ENCODE measurements around the gene HOXA4.

HOXA4 gene

DNA sequence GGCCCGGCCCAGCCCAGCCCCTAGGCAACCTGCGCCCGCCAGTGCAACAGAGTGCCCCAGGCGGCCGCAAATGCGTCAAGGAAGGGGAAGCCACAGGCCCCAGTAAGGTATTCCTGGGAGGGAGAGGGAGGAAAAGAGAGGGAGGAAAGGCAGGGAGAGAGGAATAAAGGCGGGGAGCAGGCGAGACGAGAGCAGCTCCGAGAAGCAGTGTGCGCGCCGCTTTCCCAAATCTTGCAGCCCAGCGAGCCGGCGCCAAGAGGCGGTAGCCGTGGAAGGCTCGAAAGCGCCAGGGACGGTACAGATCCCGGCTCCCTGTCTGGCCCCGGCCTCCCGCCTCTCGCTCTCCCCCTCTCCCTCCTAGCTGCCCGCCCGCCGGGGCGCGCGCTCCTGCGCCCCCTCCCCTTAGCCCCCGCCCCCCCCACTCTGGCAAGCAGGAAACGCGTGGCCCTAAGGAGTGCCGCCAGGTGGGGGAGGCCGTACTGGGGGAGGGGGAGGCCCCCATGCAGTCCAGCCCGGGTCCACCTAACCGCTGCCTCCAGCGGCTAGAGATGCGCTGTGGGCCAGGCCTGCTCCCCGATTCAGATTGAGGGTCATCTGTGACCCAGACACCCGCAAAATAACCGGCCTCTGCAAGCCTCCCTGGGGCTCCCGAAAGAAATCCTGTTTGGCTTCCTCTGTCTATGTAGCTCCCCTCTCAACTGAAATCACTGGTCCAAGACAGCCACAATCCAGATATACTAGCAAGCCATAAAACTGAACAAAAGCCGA is 39.3 kb upstream of the HOXA4 start:
- no peak for DNase-seq (ENCODE audit: low read depth in 4 of 4, low spot score in 1 of 4)

DNA sequence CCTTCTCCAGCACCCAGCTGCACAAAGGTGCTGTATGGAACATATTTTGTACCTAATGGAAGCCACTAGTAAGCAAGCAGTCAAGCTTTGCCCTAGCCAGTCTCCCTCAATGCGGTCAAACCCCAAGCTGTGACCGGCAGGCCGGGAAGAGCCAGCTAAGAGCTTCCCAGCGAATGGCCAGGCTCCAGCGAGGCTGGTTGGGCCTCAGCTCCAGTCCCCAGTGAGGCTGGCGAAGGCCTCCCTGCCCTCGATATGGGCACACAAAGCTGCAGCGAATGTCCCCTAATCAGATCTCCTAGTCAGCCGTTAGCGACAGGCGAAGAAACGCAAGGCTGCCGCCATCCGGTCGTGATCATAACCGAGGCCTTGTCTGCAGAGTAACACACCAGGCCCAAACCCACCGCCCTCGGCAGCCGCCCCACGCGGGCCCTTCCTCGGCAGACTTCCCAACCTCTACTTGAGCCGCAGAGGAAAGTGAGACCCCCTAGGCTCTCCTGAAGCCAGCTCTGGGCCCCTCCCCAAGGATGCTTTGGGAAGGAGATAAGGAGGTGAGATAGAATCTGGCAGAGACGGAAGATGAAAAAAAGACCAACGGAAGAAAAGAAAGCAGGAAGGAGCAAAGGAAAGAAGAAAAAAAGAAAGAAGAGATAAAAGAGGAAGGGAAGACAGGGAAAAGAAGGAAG is 37.8 kb upstream of the HOXA4 start:
- DNase-seq (ENCODE audit: low read depth in 4 of 4, low spot score in 1 of 4) = no peak

DNA sequence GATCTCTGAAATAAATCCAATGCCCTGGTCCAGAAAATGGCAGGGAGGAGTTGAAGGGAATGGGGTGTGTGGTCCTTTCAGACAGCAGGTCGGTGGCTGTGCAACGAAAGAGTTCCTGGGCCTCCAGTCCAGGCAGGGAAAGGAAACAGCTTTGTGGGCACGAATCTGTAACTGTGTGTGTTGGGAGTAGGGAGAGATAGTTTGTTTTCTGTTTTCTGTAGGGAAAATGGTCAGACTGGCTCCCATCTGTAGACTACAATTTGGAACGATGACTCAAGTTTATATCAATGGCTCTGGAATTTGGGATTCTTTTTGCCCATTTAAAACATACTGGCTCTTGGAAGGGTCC is 37.3 kb upstream of the HOXA4 start:
- DNase-seq (ENCODE audit: low read depth in 4 of 4, low spot score in 1 of 4) = no peak

DNA sequence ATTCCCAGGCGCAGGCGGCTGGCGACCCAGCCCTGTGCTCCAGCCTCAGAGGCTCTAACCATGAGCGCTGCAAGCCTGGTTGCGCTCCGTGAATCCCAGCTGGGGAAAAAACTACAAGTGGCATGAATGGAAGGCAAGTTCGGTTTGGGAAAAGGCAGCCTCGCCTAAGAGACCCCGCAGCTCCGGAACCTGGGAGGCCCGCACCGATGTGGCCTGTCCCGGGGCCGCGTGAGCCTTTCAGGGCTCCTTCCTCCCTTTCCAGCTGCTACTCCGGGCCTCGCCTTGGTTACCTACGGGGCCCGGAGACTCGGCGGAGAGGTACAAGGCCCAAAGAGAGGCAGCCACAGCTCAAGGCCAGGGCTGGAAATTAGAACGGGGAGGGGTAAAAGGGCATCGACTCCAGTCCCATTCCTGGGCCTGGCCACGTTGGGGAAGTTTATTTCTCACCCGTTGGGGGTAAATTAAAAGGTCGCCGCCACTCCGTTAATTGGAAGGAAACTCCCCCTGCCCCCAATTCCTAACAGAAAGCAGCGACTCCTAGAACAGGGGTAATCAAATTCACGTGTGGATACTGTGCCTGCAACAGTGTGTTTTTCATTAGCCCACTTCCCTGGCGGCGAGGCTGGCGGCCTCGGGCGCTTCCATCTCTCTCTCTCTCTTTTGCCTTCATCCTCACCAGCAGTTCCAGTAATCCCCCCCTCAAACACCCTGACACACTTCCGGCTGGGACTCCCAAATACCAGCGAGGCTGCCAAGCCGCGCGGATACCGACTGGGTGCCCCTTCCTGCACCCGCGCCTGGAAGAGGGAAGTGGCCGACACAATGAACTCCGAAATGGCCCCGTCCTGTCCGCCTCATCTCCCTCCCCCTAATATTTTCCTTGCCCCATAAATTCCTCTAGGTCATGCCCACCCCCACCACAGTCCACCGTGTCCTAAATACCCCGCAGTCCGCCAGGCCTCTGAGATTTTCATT is 36.3 kb upstream of the HOXA4 start:
- no peak for DNase-seq (ENCODE audit: low read depth in 4 of 4, low spot score in 1 of 4)

DNA sequence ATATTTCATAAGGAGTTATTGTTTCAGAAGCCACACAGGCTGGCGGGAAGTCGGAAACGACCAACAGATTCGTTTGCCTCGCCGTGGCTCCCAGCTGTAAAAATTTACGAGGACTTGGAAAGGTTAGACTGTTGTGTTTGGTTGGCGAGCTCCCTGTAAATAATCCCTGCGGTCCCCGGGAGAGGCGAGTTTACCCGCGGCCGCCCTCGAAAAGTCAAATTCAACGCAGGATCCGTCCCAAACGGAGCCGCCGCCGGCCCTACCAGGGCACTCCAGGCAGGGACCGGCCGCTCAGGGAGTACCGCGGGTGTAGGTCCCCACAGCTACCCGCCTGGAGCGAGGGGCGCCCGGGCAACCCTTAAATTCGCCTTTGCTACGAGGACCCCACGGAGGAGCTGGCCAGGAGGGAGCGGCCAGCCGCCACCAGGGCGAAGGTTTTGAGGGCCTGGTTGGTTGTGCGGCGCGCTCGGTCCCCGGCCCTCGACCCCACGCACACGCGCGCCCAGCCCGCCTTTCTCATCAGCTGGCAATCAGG is 35.5 kb upstream of the HOXA4 start:
- DNase-seq (ENCODE audit: low read depth in 4 of 4, low spot score in 1 of 4) = no peak

DNA sequence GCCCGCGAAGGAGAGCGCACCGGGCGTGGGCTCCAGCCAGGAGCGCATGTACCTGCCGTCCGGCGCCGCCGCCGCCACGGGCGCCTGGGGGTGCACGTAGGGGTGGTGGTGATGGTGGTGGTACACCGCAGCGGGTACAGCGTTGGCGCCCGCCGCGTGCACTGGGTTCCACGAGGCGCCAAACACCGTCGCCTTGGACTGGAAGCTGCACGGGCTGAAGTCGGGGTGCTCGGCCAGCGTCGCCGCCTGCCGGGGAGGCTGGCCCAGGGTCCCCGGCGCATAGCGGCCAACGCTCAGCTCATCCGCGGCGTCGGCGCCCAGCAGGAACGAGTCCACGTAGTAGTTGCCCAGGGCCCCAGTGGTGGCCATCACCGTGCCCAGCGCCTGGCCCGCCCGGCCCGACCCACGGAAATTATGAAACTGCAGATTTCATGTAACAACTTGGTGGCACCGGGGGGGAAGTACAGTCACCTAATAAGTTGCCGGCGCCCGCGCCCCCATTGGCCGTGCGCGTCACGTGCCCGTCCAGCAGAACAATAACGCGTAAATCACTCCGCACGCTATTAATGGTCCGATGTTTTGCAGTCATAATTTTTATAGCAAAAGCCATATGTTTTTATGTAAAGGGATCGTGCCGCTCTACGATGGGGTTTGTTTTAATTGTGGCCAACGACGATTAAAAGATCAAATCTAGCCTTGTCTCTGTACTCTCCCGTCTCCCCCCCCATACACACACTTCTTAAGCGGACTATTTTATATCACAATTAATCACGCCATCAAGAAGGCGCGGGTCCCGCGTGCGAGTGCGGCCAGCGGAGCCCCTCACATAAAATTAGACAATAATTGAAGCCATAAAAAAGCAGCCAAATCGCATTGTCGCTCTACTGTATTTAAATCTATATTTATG is 34.8 kb upstream of the HOXA4 start, which contains the start of gene HOXA9:
Gene HOXA9 (minus strand): TSS at position 449 of the 907 bp plus-strand sequence. CDS start 80 bp downstream, at position 369.
- DNase-seq (ENCODE audit: low read depth in 4 of 4, low spot score in 1 of 4) = no peak

DNA sequence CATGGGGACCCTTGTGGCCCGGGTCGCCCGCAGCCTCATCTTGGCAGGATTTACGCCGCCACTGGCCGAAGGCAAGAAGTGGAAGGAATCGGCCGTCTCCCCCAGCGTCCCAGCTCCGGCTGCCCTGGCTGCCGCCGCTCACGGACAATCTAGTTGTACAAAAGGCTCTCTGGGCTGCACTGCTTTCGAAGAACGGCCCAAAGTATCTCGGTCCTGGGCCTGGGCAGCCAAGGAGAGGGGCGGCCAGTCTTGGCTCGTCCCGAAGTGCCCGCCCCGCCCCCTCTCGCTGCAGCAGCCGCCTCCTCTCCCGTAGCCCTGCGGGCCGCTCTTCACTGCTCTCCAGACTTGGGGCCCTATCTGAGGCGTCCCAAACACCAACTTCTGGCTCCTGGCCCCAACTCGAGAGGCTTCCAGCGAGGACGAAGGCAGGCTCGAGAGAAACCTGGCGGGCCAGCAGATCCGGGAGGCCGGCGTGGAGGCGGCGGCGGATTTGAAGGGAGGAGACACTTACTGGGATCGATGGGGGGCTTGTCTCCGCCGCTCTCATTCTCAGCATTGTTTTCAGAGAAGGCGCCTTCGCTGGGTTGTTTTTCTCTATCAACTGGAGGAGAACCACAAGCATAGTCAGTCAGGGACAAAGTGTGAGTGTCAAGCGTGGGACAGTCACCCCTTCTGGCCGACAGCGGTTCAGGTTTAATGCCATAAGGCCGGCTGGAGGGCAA is 34.0 kb upstream of the HOXA4 start:
- DNase-seq (ENCODE audit: low read depth in 4 of 4, low spot score in 1 of 4) = no peak

DNA sequence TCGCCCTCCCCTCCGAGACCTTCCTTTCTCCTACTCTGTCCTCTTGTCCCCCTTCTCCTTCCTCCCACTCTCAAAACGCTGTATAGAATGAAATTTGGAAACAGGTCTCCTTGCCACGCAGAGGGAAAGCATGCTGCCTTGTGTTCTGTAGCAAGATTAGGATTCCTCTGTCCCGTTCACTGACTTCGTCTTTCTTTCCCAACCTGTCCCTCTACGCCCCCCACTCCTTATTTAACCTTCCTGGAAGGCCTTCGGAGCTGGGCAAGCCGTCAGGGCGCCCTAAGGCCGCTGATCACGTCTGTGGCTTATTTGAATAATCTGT is 33.4 kb upstream of the HOXA4 start:
- no peak for DNase-seq (ENCODE audit: low read depth in 4 of 4, low spot score in 1 of 4)

DNA sequence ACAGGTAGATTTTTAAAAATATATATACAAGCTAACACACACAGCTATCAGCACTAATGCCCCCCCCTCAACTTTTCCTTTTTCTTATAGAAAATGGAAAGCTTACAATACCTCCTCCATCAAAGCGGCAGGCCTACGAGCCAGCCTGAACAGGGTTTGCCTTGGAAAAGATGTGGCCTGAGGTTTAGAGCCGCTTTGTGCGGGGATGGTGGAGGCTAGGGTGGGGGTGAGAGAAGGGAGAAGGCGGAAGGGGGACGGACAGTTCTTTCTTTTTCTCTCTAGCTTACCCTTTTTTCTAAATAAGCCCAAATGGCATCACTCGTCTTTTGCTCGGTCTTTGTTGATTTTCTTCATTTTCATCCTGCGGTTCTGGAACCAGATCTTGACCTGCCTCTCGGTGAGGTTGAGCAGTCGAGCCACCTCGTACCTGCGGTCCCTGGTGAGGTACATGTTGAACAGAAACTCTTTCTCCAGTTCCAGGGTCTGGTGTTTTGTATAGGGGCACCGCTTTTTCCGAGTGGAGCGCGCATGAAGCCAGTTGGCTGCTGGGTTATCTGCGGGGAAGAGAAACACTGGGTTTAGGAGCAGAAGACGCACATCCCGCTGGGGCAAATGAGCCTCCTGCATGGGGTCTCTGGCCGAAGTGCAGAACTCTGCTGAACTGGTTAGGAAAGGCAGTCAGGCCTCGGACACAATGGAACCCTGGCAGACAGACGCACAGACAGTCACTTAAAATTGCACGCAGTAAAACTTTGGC is 32.9 kb upstream of the HOXA4 start:
- DNase-seq (ENCODE audit: low read depth in 4 of 4, low spot score in 1 of 4) = no peak

DNA sequence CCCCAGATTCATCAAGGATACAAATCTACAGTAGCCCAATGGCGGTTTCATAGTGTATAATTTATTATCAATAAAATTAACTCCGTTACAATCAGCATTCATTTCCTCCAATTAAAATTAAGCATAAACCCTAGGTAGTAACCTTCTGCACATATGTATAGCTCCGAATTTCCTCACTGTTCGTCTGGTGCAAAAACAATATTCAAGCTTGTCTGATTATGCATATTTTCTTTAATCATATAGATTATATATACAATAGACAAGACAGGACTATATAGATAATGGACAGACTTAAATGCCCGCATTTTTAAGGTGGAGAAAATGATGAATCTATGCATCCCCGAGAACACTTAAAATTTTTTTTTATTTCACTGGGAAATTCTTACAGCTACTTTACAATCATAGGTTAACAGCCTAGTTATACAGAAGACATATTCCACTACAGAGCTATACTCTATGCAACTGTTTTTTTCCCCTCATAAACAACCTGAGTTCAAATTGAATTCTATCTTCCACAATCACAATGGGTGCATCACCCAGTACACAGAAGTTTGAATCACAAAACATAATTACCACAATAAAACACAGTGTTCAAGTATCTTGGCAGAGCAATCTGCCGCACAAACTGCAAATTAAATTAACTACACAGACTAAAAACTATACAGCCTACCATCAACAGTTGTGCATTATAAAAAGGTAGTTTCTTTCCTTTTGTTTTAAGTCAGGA is 32.2 kb upstream of the HOXA4 start:
- no peak for DNase-seq (ENCODE audit: low read depth in 4 of 4, low spot score in 1 of 4)

DNA sequence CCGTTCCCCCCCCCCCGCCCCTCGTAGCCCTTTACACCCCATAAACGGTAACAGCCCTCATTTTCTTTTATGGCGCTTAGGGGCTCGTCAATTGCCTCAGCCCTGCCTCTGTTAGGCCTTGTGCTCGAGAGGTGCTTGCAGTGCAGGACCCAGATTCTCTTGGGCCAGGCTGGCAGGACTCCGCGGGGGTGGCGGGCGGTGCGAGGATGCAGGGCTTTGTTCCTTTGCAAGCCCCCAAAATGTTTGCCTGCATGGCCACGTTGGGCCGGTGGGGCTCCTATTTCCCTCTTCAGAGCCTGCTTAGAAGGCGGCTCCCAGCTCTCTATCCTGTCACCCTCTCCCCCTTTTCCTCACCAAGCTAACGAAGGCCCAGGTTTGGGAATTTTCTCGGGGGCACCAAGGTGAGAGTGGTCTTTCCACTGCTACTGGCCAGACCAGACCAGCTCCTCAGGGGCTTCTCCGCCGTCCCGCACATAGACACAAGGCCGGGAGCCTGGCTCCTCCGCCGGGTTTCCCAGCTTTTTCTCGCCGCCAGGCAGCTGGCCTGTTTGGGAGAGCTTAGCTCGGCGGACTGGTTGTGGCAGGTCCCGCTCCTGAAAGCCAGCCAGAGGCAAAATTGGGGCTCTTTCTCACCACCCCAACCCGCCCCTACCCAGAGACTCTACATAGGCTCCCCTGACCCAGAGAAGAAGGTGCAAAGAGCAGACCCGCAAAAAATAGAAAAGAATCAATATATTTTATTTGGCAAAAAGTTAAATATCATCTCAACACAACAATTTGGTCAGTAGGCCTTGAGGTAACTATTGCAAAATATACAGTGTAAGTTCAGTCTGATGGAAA is 31.4 kb upstream of the HOXA4 start:
- no peak for DNase-seq (ENCODE audit: low read depth in 4 of 4, low spot score in 1 of 4)

DNA sequence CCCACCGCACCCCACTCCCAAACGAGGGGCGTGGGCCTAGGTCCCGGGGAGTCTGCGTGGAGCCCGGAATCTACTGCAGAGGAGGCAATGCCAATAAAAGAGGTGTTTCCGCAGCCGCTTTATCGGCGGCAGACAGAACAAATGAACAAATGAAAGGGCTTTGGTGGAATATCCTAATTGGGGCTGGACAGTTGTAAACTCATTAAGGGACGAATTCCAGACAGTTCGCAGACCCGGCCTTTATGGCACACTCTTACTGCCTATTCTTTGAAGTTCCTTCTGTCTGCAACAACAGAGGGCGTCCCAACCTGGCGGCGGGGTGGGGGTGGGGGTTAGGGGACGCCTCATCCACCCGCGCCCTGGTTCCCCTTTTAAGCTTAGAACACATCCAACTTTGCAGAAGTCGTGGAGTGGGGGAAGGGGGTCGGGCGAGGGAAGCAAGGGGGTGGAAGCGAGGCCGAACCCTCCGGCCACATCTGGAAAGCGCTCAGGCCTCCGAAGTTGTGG is 30.7 kb upstream of the HOXA4 start:
- no peak for DNase-seq (ENCODE audit: low read depth in 4 of 4, low spot score in 1 of 4)

DNA sequence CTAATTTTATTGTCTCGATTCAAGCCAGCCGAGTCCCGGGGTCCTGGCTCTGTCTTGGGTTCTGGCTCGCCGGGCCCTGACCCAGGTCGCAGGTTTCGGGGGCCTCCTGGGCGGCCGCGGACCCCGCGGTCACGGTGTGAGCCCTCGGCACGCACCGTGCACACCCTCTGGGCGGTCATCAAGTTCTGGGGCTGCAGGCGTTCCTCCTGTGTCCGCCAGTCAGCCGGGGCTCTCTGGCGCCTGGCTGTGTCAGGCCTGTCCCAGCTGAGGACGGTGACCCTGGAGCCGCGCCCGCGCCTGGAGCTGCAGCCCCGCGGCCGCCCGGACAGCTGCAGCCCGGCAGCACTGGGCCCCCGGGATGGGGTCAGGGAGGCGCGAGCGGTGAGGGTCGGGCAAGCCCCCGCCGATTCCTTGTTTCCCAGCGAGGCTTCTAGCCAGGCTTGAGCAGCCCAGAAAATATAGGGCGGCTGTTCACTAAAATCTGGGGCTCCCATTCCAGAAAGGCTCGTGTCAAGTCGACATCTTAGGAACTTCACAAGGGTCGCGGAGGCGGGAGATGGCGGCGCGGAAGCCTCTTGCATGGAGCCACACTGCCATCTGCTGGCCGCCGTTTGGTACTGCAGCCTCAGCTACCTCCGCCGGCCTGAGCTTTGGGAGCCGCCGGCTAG is 30.1 kb upstream of the HOXA4 start:
- DNase-seq (ENCODE audit: low read depth in 4 of 4, low spot score in 1 of 4) = peak; percentile 71 to 88 (median 78)

DNA sequence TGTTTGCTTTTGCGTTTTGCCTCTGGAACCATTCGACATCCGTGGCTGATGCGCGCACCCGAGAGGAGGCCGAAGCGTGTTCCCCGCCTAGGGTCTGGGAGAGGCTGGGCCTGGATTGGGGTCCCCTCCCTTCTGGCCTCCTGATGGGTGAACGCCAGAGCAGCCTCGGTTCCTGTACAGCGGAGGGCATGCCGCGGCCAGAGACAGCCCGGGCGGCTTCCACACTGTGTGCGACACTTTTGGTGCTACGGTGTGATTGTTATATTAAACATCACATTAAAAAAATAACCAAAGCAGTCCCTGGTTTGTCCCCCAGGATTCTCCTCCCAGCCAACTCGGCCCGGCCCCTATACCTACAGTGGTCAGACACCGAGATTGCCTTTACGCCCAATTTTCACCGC is 29.6 kb upstream of the HOXA4 start:
- DNase-seq (ENCODE audit: low read depth in 4 of 4, low spot score in 1 of 4) = no peak

DNA sequence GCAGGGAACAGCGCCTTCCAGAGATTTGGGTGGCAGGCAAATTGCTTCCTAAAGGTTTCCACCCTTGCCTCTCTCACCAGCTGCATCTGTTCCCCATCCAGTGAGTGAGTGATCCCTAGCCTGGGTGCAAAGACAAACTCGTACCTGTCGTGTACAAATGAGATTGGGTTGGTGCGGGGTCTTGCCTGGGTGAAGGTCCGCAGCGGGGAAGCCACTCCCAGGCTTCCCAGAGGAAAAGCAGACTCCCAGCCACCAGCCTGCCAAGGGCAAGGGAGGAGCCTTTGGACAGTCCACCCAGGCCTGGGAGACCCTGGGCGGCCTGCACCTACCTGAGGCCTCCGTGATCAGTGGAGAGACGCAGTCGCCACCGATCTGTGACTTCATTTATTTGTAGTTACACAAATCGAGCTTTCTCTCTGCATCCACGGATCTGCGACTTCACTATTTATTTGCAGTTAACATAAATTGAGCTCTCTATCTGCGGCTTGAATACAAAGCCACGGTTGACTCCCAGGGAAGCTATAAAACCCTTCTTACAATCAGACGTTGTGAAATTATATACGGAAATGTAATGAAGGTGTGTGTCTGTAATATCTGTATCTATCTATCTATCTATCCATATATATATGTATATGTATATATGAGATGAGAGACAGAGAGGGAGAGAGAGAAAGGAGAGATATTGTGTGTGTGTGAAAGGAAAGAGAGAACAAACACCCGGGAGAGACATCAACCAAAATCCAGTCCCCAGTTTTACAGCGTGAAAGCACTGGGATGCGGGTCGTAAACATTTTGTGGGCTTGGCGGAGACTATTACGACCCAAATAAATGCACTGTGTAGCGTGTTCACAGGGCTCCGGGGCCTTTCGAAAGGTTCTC is 28.9 kb upstream of the HOXA4 start:
- no peak for DNase-seq (ENCODE audit: low read depth in 4 of 4, low spot score in 1 of 4)

All from stimulated activated CD4-positive, alpha-beta T cell treated with anti-CD3 and anti-CD28 coated beads, Interleukin-1b, Interleukin-23, amount 100 ng/mL, for 24 hours (primary cell).